RWPE2 (cell line): ENCODE results near the gene RGL3.
"Not testable (repeated sequence)": the region's sequence is repeated elsewhere in the genome, so short reads cannot be mapped to it uniquely, and the experiment has no call there.

Experiments
- ATAC-seq: fragments of 200-7000 bp; cut with Tn5 transposase; 3 replicates; pipeline ENCODE4 v1.9.1; 2021; ENCODE audit warnings: low read depth
- DNase-seq: peaks from one replicate; pipeline ENCODE4 v3.0.0-alpha.2; 2020; ENCODE audit warnings: low spot score
- H3K27ac ChIP-seq: fragments of 450-650 bp; 2 replicates; pipeline ENCODE4 v1.5.1; 2017; ENCODE audit warnings: mild to moderate bottlenecking; ENCODE audit not compliant: poor library complexity, severe bottlenecking
- H3K27me3 ChIP-seq: fragments of 250-450 bp; sonication (Bioruptor Pico); 2 replicates; pipeline ENCODE4 v1.5.1; 2021; ENCODE audit warnings: mild to moderate bottlenecking, moderate library complexity; ENCODE audit not compliant: insufficient read depth, poor library complexity, severe bottlenecking
- H3K36me3 ChIP-seq: fragments of 250-450 bp; sonication (Bioruptor Pico); 2 replicates; pipeline ENCODE4 v1.5.1; 2020; ENCODE audit warnings: low read depth, mild to moderate bottlenecking, moderate library complexity
- H3K4me1 ChIP-seq: fragments of 250-450 bp; sonication (Bioruptor Pico); 2 replicates; pipeline ENCODE4 v1.5.1; 2021; ENCODE audit warnings: mild to moderate bottlenecking, moderate library complexity; ENCODE audit not compliant: insufficient read depth, poor library complexity, severe bottlenecking
- H3K4me3 ChIP-seq: fragments of 250-450 bp; sonication (Bioruptor Pico); 2 replicates; pipeline ENCODE4 v1.5.1; 2021; ENCODE audit warnings: mild to moderate bottlenecking, moderate library complexity; ENCODE audit not compliant: severe bottlenecking
- H3K9me3 ChIP-seq: fragments of 250-450 bp; sonication (Bioruptor Pico); 2 replicates; pipeline ENCODE4 v1.5.1; 2021; ENCODE audit warnings: mild to moderate bottlenecking, moderate library complexity; ENCODE audit not compliant: severe bottlenecking
- CTCF ChIP-seq: fragments of 450-650 bp; IDR thresholded peaks from one replicate; pipeline ENCODE4 v1.5.1; 2017; ENCODE audit warnings: mild to moderate bottlenecking, moderate library complexity; ENCODE audit not compliant: poor library complexity, severe bottlenecking

Gene RGL3

GRCh38 chr19:11463391-11463790 lies 44.3 kb upstream of the RGL3 start:
- Histone ChIP-seq H3K36me3 (no peaks in the 10 kb centered on the region), H3K9me3 (no peaks in the 10 kb centered on the region), H3K4me1 (no peaks in the 10 kb centered on the region), H3K27ac (no peak overlapping the region), H3K4me3 (no peak overlapping the region), H3K27me3 (no peaks in the 10 kb centered on the region)
- DNase-seq (no peak), ATAC-seq (no peak)
- TF ChIP-seq CTCF: no peak

- Histone ChIP-seq H3K4me3 (no peak overlapping the region), H3K9me3 (no peaks in the 10 kb centered on the region), H3K36me3 (no peaks in the 10 kb centered on the region), H3K27me3 (no peaks in the 10 kb centered on the region), H3K27ac (no peak overlapping the region), H3K4me1 (no peaks in the 10 kb centered on the region)
- no peak for ATAC-seq
- no peak for DNase-seq
- TF ChIP-seq CTCF: no peak
These were observed 42.3 kb upstream of the RGL3 start for GRCh38 chr19:11461453-11461852.

- Histone ChIP-seq H3K4me1 (no peaks in the 10 kb centered on the region), H3K36me3 (no peaks in the 10 kb centered on the region), H3K9me3 (no peaks in the 10 kb centered on the region), H3K27me3 (no peaks in the 10 kb centered on the region), H3K27ac (no peak overlapping the region), H3K4me3 (no peak overlapping the region)
- no peak for ATAC-seq
- no peak for DNase-seq
- TF ChIP-seq CTCF: no peak
These were observed 41.1 kb upstream of the RGL3 start for GRCh38 chr19:11460207-11460606.

- not testable (repeated sequence) for ATAC-seq, H3K4me1 ChIP-seq
These were observed 39.8 kb upstream of the RGL3 start for GRCh38 chr19:11458912-11459311.

GRCh38 chr19:11458236-11458900 lies 39.3 kb upstream of the RGL3 start:
- H3K27ac ChIP-seq: no peak overlapping the region
- no peak overlapping the region for H3K4me3 ChIP-seq
- H3K9me3 ChIP-seq: no peaks in the 10 kb centered on the region
- H3K36me3 ChIP-seq: no peaks in the 10 kb centered on the region
- DNase-seq: no peak
- no peaks in the 10 kb centered on the region for H3K4me1 ChIP-seq
- no peaks in the 10 kb centered on the region for H3K27me3 ChIP-seq
- no peak for TF ChIP-seq CTCF
- ATAC-seq: no peak

More at GRCh38 chr19:11458912-11459311, 39.8 kb upstream of the RGL3 start:
- DNase-seq, H3K4me3 ChIP-seq, H3K27me3 ChIP-seq, H3K36me3 ChIP-seq, H3K9me3 ChIP-seq, H3K27ac ChIP-seq: not testable (repeated sequence)
